GM12878 (cell line): ENCODE results near the gene GANAB. TPM values are rescaled to one million over a fixed set of nuclear protein-coding genes. Genes with fewer than 3 reads are reported as not detected.

ENCODE experiments used
- ATAC-seq: fragments of 200-7000 bp; cut with Tn5 transposase; 3 replicates; pipeline ENCODE4 v1.9.1; 2020; ENCODE audit warnings: mild to moderate bottlenecking, moderate library complexity
- BruUV-seq: library from RNA; stranded (reverse); fragments of 400-500 nt; replicated peaks from 2 replicates; lab custom pipeline; 2021; lab: Mats Ljungman, UMichigan
- CTCF ChIA-PET: fragments of 300-600 bp; sonication (Branson Sonifier 250); formaldehyde crosslinking; extraction: SDS; loops from one replicate; lab custom pipeline; 2021; ENCODE audit warnings: inconsistent platforms; lab: Yijun Ruan, JAX
- POLR2A ChIA-PET: fragments of 350-600 bp; formaldehyde crosslinking; extraction: SDS; loops from one replicate; lab custom pipeline; 2021; ENCODE audit warnings: inconsistent platforms; lab: Charles Lee
- RAD21 ChIA-PET: fragments of 300-600 bp; sonication (Branson Sonifier 250); formaldehyde crosslinking; loops from one replicate; lab custom pipeline; 2023; ENCODE audit warnings: antibody characterized with exemption; ENCODE audit not compliant: unreplicated experiment; lab: Charles Lee
- SMC1A ChIA-PET: fragments of 300-600 bp; sonication (Branson Sonifier 250); formaldehyde crosslinking; loops from one replicate; lab custom pipeline; 2023; ENCODE audit not compliant: unreplicated experiment, uncharacterized antibody; lab: Charles Lee
- DNase-seq: peaks from one replicate; pipeline ENCODE4 v3.0.0-alpha.2; 2011; ENCODE audit warnings: low read depth, low spot score
- FAIRE-seq: peaks from 3 replicates; lab custom pipeline; 2011; peaks lifted over from hg19 to GRCh38; lab: Jason Lieb, UNC
- H2AFZ ChIP-seq: 2 replicates; pipeline ENCODE4 v1.6.0; 2011; ENCODE audit warnings: low read depth, low read length, control low read depth; ENCODE audit not compliant: control insufficient read depth
- H3K27ac ChIP-seq: 2 replicates; pipeline ENCODE4 v1.5.1; 2011; ENCODE audit warnings: control low read depth; ENCODE audit not compliant: control insufficient read depth, insufficient read depth
- H3K27me3 ChIP-seq, 2 experiments: replicated peaks in 1 of 2; 2 replicates each; pipeline versions ENCODE4 v1.6.0 to v1.6.1; 2011; ENCODE audit warnings: low read length in 1 of 2; ENCODE audit not compliant: control insufficient read depth in 2 of 2, insufficient read depth in 2 of 2
- H3K36me3 ChIP-seq, 2 experiments: 2 replicates each; pipeline ENCODE4 v1.5.1; 2011; ENCODE audit warnings: low read length in 1 of 2; ENCODE audit not compliant: control insufficient read depth in 2 of 2, insufficient read depth in 2 of 2
- H3K4me1 ChIP-seq: 2 replicates; pipeline ENCODE4 v1.6.1; 2011; ENCODE audit warnings: mild to moderate bottlenecking, low read length, moderate library complexity, mixed read lengths; ENCODE audit not compliant: control insufficient read depth, insufficient read depth
- H3K4me2 ChIP-seq: 2 replicates; pipeline ENCODE4 v1.6.0; 2011; ENCODE audit warnings: control low read depth; ENCODE audit not compliant: control insufficient read depth, insufficient read depth
- H3K4me3 ChIP-seq: fragments of 200-600 bp; sonication (generic); 2 replicates; pipeline ENCODE4 v1.5.1; 2016
- H3K79me2 ChIP-seq: 2 replicates; pipeline ENCODE4 v1.6.0; 2011; ENCODE audit warnings: low read length; ENCODE audit not compliant: control insufficient read depth, insufficient read depth
- H3K9ac ChIP-seq: 2 replicates; pipeline ENCODE4 v1.8.0; 2011; ENCODE audit warnings: low read length, control low read depth, mixed read lengths; ENCODE audit not compliant: control insufficient read depth, insufficient read depth
- H3K9me3 ChIP-seq: replicated peaks from 3 replicates; pipeline ENCODE4 v1.5.1; 2011; ENCODE audit warnings: mild to moderate bottlenecking, low read length; ENCODE audit not compliant: control insufficient read depth, insufficient read depth
- H4K20me1 ChIP-seq: 2 replicates; pipeline ENCODE4 v1.6.0; 2011; ENCODE audit not compliant: control insufficient read depth, insufficient read depth
- CBFB ChIP-seq: IDR thresholded peaks from 2 replicates; pipeline ENCODE4 v1.6.1; 2016; ENCODE audit warnings: antibody characterized with exemption, low read depth
- CBX3 ChIP-seq: fragments of 200-600 bp; sonication (generic); IDR thresholded peaks from 2 replicates; pipeline ENCODE4 v1.6.1; 2016; ENCODE audit warnings: low read depth, borderline replicate concordance
- E2F8 ChIP-seq: fragments of 450-650 bp; IDR thresholded peaks from 2 replicates; pipeline ENCODE4 v1.6.1; 2018; ENCODE audit warnings: mild to moderate bottlenecking, low read depth, moderate library complexity; ENCODE audit not compliant: partially characterized antibody
- HDGF ChIP-seq: fragments of 450-650 bp; IDR thresholded peaks from 2 replicates; pipeline ENCODE4 v1.6.1; 2016; ENCODE audit warnings: antibody characterized with exemption
- KDM1A ChIP-seq: fragments of 200-600 bp; sonication (generic); IDR thresholded peaks from 2 replicates; pipeline ENCODE4 v1.6.1; 2016; ENCODE audit warnings: borderline replicate concordance
- RELB ChIP-seq: fragments of 450-650 bp; IDR thresholded peaks from 2 replicates; pipeline ENCODE4 v1.6.1; 2017; ENCODE audit warnings: low read depth, mild to moderate bottlenecking, moderate library complexity
- TARDBP ChIP-seq: IDR thresholded peaks from 2 replicates; pipeline ENCODE4 v1.6.1; 2016; ENCODE audit warnings: borderline replicate concordance
- ZNF384 ChIP-seq: IDR thresholded peaks from 2 replicates; pipeline ENCODE4 v1.6.1; 2012; ENCODE audit warnings: low read depth, mild to moderate bottlenecking, low read length, improper control_type of control experiment, borderline replicate concordance
- WGBS: methylation state at CpG from one replicate; pipeline ENCODE4 v1.1.6; 2016; ENCODE audit warnings: low lambda C conversion rate; ENCODE audit not compliant: insufficient replicate concordance, insufficient coverage; ENCODE audit errors: missing lambda C conversion rate; 5-methylcytosine and 5-hydroxymethylcytosine counted together
- in situ Hi-C: fragments of 300-500 bp; cut with MboI; formaldehyde crosslinking; loops from 9 replicates; pipeline ENCODE4 v1.14.3; 2018; ENCODE audit warnings: mixed read lengths
- intact Hi-C: fragments of 100-400 bp; cut with micrococcal nuclease; formaldehyde crosslinking; loops from one replicate; pipeline ENCODE4 v1.14.2; 2022; ENCODE audit not compliant: unreplicated experiment
- polyA plus RNA-seq, 11 experiments: library from polyadenylated mRNA; depleted of rRNA in 4 of 11; unstranded in 6 of 11; stranded (reverse) in 5 of 11; fragments of >200 nt; fragmentation: Nextera tagmentation in 4 of 11; fragmentation: Illumina TruSeq in 1 of 11; extraction: Ambion mirVana in 4 of 11; extraction: Trizol in 1 of 11; gene quantifications; 1 replicate in 1 of 11; 2 replicates in 10 of 11; pipeline versions ENCODE4 v1.2.1 to v1.2.3, GENCODE V29; 2011 to 2016; ENCODE audit warnings: inconsistent platforms in 2 of 11, missing spikeins in 2 of 11, low read depth in 1 of 11
- total RNA-seq, 4 experiments: library from RNA; depleted of rRNA in 3 of 4; stranded (reverse); fragments of >200 nt in 3 of 4; fragmentation: Illumina TruSeq in 1 of 4; extraction: Trizol in 1 of 4; gene quantifications; 2 replicates each; pipeline versions ENCODE4 v1.2.1 to v1.2.3, GENCODE V29; 2013 to 2021
- TF ChIP-seq, protein P1 (sequence below): fragments of 450-650 bp; IDR thresholded peaks from 2 replicates; pipeline ENCODE4 v1.6.1; 2016; ENCODE audit warnings: mild to moderate bottlenecking, moderate library complexity, borderline replicate concordance

Gene GANAB
- total and polyA plus RNA-seq, 10 of the 15 experiments (the other 5 are each of a cell fraction or from before 2014, with no cell fraction given), result 4.5 to 175 (median 102) TPM

DNA sequence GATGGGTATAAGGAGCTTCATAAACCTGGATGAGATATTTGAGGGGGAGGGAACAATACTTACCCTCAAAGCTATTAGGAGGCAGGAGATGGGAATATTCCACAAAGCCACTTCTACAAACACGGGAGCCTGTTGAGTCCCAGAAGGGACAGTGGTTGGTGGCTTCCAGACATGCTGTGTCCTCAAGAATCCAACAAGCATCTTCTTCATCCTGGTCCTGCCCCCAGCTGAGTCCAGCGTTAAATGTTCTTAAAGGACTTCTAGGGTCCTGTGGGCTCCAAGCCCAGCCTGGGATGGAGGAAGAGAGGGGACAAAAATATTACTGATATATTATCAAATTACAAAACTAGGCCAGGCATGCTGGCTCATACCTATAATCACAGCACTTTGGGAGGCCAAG is 21.0 kb upstream of the GANAB start:
- no peak for ATAC-seq
- intact Hi-C loops, result no loop called here
- CTCF ChIA-PET, result interaction anchor here (0.8 to 2.4 kb wide), 8 partner anchors 9 to 75 kb away, joined by 3 to 10 read pairs (median 4); partner anchors contain the start of genes TUT1 and UBXN1

More for the DNA sequence above, 21.0 kb upstream of the GANAB start:
- FAIRE-seq (no peak), DNase-seq (no peak)
- Histone ChIP-seq H3K4me3 (peak overlapping the region; percentile 95), H3K9ac (peak overlapping the region; percentile 96; the same call in 1 of the 2 replicates), H3K79me2 (peaks cover 71% of the 10 kb centered on the region), H3K36me3 (peaks cover 5 to 11% of the 10 kb centered on the region in 2 experiments), H3K27me3 (no peaks in the 10 kb centered on the region), H3K4me2 (peak overlapping the region; percentile 95), H3K9me3 (no peaks in the 10 kb centered on the region), H4K20me1 (no peaks in the 10 kb centered on the region), H2AFZ (no peak overlapping the region), H3K4me1 (peaks cover 14% of the 10 kb centered on the region), H3K27ac (peak overlapping the region; percentile 95)
- ChIA-PET SMC1A (interaction anchor here (0.6 to 1.5 kb wide), 11 partner anchors 10 to 187 kb away, joined by 3 to 6 read pairs (median 3); partner anchors contain the start of genes B3GAT3, INTS5, TUT1 and ZBTB3), POLR2A (interaction anchor here (0.6 to 16.2 kb wide), 20 partner anchors 10 to 189 kb away, joined by 3 to 295 read pairs (median 5); partner anchors contain the start of genes B3GAT3, GANAB, HNRNPUL2 and INTS5), RAD21 (interaction anchor here (0.9 to 1.8 kb wide), 5 partner anchors 10 to 46 kb away, joined by 3 to 8 read pairs (median 3); partner anchors contain the start of gene B3GAT3)
- BruUV-seq, result no TSS peak
- TF ChIP-seq HDGF (no peak), E2F8 (no peak), KDM1A (no peak), CBX3 (no peak), TARDBP (no peak), ZNF384 (no peak), RELB (no peak), CBFB (0 out of 2 replicates have a peak, but pooled peaks have one; percentile 14)
- TF ChIP-seq, protein P1, sequence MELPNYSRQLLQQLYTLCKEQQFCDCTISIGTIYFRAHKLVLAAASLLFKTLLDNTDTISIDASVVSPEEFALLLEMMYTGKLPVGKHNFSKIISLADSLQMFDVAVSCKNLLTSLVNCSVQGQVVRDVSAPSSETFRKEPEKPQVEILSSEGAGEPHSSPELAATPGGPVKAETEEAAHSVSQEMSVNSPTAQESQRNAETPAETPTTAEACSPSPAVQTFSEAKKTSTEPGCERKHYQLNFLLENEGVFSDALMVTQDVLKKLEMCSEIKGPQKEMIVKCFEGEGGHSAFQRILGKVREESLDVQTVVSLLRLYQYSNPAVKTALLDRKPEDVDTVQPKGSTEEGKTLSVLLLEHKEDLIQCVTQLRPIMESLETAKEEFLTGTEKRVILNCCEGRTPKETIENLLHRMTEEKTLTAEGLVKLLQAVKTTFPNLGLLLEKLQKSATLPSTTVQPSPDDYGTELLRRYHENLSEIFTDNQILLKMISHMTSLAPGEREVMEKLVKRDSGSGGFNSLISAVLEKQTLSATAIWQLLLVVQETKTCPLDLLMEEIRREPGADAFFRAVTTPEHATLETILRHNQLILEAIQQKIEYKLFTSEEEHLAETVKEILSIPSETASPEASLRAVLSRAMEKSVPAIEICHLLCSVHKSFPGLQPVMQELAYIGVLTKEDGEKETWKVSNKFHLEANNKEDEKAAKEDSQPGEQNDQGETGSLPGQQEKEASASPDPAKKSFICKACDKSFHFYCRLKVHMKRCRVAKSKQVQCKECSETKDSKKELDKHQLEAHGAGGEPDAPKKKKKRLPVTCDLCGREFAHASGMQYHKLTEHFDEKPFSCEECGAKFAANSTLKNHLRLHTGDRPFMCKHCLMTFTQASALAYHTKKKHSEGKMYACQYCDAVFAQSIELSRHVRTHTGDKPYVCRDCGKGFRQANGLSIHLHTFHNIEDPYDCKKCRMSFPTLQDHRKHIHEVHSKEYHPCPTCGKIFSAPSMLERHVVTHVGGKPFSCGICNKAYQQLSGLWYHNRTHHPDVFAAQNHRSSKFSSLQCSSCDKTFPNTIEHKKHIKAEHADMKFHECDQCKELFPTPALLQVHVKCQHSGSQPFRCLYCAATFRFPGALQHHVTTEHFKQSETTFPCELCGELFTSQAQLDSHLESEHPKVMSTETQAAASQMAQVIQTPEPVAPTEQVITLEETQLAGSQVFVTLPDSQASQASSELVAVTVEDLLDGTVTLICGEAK, result no peak
- WGBS, result 66% methylated on average over 2 of the region's 2 CpGs
- in situ Hi-C loops, result no loop called here
